DOHH2 (cell line): ENCODE measurements around the gene PLXNA1.

Experiments used
- H3F3A ChIP-seq: fragments of 200-600 bp; sonication (generic), shearing (Covaris generic); 2 replicates; pipeline ENCODE4 v1.6.0; 2016; ENCODE audit warnings: antibody characterized with exemption, mild to moderate bottlenecking; ENCODE audit not compliant: control insufficient read depth, insufficient read depth
- H3K27ac ChIP-seq: fragments of 200-600 bp; sonication (generic); 2 replicates; pipeline ENCODE4 v1.5.1; 2014; ENCODE audit warnings: low read depth, mild to moderate bottlenecking, low read length, moderate library complexity
- H3K27me3 ChIP-seq: fragments of 200-600 bp; sonication (generic); 2 replicates; pipeline ENCODE4 v1.6.1; 2014; ENCODE audit warnings: mild to moderate bottlenecking, low read length, mixed read lengths; ENCODE audit not compliant: control insufficient read depth
- H3K36me3 ChIP-seq: fragments of 200-600 bp; sonication (generic); 2 replicates; pipeline ENCODE4 v1.6.1; 2014; ENCODE audit warnings: mild to moderate bottlenecking, low read length, moderate library complexity, mixed read lengths; ENCODE audit not compliant: control insufficient read depth
- H3K4me1 ChIP-seq: fragments of 200-600 bp; sonication (generic); 2 replicates; pipeline ENCODE4 v1.6.1; 2014; ENCODE audit warnings: mild to moderate bottlenecking, low read length, mixed read lengths; ENCODE audit not compliant: control insufficient read depth
- H3K4me2 ChIP-seq: fragments of 200-600 bp; sonication (generic); 2 replicates; pipeline ENCODE4 v1.6.0; 2014; ENCODE audit warnings: mild to moderate bottlenecking, low read length, moderate library complexity
- H3K4me3 ChIP-seq: fragments of 200-600 bp; sonication (generic); 2 replicates; pipeline ENCODE4 v1.5.1; 2014; ENCODE audit warnings: mild to moderate bottlenecking, low read length, mixed read lengths
- H3K79me2 ChIP-seq: fragments of 200-600 bp; sonication (generic); 2 replicates; pipeline ENCODE4 v1.6.1; 2014; ENCODE audit warnings: mild to moderate bottlenecking, low read length, mixed read lengths; ENCODE audit not compliant: control insufficient read depth
- H3K9me2 ChIP-seq: fragments of 200-600 bp; sonication (generic); replicated peaks from 2 replicates; pipeline ENCODE4 v1.6.1; 2014; ENCODE audit warnings: mild to moderate bottlenecking, low read length, mixed read lengths; ENCODE audit not compliant: control insufficient read depth
- H3K9me3 ChIP-seq: fragments of 200-600 bp; sonication (generic); 2 replicates; pipeline ENCODE4 v1.6.1; 2014; ENCODE audit warnings: antibody characterized with exemption, low read length, mixed read lengths; ENCODE audit not compliant: control insufficient read depth, insufficient read depth
- H4K20me1 ChIP-seq: fragments of 200-600 bp; sonication (generic); 2 replicates; pipeline ENCODE4 v1.6.0; 2014; ENCODE audit warnings: low read depth, mild to moderate bottlenecking, antibody characterized with exemption, low read length, moderate library complexity; ENCODE audit not compliant: control insufficient read depth, insufficient read depth
- EZH2phosphoT487 ChIP-seq: fragments of 200-600 bp; sonication (generic); IDR thresholded peaks from 2 replicates; pipeline ENCODE4 v1.6.1; 2017; ENCODE audit warnings: borderline replicate concordance, mild to moderate bottlenecking, antibody characterized with exemption, low read length, moderate library complexity, mixed read lengths
- TF ChIP-seq, protein P1 (sequence below): fragments of 200-600 bp; sonication (generic); IDR thresholded peaks from one replicate; pipeline ENCODE4 v1.5.1; 2014; ENCODE audit warnings: antibody characterized with exemption, mild to moderate bottlenecking, low read depth, low read length; ENCODE audit not compliant: poor library complexity, severe bottlenecking

PLXNA1 gene

DNA sequence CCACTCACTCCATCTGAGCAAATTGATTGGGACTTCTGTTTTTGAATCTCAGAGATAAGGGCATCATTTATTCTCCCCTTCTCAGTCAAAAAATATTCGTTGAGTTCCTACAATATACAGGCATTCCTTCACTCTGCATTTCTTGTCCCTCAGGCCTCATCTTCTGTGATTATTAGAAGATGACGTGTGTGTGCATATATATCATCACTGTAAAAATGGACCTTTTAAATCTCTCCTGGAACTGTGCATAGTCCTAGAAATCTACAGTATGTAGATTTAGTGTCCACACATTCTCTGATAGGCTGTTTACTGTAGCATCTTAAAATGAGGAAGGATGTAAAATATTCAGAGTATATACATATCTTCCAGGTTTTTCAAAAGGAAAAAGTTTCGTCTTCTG lies 43.2 kb upstream of the PLXNA1 start:
- H3K27ac ChIP-seq = no peak overlapping the region
- no peaks in the 10 kb centered on the region for H3K79me2 ChIP-seq
- H3K27me3 ChIP-seq = no peaks in the 10 kb centered on the region
- peaks cover 8% of the 10 kb centered on the region for H3K4me1 ChIP-seq
- no peaks in the 10 kb centered on the region for H3K9me3 ChIP-seq
- H3K4me3 ChIP-seq = no peak overlapping the region
- H3K9me2 ChIP-seq = no peaks in the 10 kb centered on the region
- H4K20me1 ChIP-seq = 0 out of 2 replicates have a peak, but pooled peaks cover 2% of the 10 kb centered on the region
- H3F3A ChIP-seq = no peaks in the 10 kb centered on the region
- no peak overlapping the region for H3K4me2 ChIP-seq
- no peaks in the 10 kb centered on the region for H3K36me3 ChIP-seq
- TF ChIP-seq, protein P1, sequence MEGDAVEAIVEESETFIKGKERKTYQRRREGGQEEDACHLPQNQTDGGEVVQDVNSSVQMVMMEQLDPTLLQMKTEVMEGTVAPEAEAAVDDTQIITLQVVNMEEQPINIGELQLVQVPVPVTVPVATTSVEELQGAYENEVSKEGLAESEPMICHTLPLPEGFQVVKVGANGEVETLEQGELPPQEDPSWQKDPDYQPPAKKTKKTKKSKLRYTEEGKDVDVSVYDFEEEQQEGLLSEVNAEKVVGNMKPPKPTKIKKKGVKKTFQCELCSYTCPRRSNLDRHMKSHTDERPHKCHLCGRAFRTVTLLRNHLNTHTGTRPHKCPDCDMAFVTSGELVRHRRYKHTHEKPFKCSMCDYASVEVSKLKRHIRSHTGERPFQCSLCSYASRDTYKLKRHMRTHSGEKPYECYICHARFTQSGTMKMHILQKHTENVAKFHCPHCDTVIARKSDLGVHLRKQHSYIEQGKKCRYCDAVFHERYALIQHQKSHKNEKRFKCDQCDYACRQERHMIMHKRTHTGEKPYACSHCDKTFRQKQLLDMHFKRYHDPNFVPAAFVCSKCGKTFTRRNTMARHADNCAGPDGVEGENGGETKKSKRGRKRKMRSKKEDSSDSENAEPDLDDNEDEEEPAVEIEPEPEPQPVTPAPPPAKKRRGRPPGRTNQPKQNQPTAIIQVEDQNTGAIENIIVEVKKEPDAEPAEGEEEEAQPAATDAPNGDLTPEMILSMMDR = no peak
- no peak for TF ChIP-seq EZH2phosphoT487

DNA sequence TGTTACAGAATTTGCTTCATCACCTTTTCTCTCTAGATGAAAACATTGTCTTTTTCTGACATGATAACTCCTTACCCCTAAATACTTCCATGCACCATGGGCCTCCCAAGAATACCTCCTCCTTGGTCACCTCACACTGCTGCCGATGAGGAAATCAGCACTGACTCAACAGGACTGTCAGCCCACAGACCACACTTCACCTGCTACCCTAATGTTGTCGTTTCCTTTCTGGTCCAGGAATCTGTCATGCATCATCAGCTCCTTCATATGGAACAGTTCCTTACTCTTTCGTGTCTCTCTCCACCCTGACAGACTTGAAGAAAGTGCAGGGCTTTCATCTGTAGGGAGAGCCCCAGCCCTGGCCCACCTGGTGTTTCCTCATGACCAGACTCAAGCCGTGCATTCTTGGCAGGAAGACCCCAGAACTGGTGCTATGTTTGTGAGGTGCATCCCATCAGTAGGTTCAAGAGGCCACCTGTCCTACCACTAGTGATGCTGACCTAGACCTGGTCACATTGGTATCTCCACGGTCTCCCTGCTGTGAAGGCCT lies 41.1 kb upstream of the PLXNA1 start:
- Histone ChIP-seq H3K4me2 (no peak overlapping the region), H3K79me2 (no peaks in the 10 kb centered on the region), H3F3A (no peaks in the 10 kb centered on the region), H3K4me3 (no peak overlapping the region), H3K4me1 (peaks cover 8% of the 10 kb centered on the region), H3K27ac (no peak overlapping the region), H3K9me2 (no peaks in the 10 kb centered on the region), H4K20me1 (0 out of 2 replicates have a peak, but pooled peaks cover 2% of the 10 kb centered on the region), H3K36me3 (no peaks in the 10 kb centered on the region), H3K27me3 (no peaks in the 10 kb centered on the region), H3K9me3 (no peaks in the 10 kb centered on the region)
- no peak for TF ChIP-seq EZH2phosphoT487
- TF ChIP-seq, protein P1 = no peak

DNA sequence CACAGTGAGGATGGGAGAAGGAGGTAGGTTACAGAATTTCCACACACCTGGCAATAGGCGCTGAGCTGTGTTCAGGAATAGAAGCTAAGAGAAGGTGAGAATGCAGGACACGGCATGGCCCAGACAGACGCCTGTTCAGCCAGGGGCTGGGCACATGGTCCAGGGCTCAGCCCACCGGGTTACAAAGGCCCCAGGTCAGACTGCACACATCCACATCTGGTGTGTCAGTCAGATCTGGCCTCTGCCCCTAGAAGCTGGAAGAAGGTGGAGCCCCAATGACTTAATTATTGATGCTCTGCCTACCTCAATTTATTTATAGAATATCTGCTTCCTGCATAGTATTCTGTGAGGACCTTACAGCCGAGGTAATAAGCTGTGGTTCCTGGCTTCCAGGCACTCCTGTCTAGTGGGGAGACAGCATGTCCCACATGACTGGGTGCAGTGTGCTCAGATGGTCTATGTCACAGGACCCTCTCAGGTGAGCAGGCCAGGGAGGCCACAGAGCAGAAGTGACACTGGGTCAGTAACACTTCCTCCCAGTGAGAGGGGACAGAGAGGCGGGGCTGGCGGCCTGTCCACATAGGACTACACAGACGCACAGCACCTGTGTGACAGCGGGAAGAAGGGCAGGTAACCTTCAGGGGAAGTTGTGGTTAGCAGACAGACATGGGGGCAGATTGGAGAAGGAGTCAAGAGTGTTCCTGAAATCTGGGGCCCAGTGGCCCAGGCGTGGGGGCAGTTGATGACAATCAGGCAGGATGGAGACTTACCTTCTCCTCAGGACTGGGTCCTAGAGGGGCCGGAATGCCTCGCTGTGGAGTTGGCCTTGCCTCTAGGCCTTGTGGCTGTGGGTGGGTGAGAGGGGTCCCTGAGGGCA lies 38.6 kb upstream of the PLXNA1 start:
- Histone ChIP-seq H3K4me2 (no peak overlapping the region), H3K27me3 (no peaks in the 10 kb centered on the region), H3K79me2 (no peaks in the 10 kb centered on the region), H3F3A (no peaks in the 10 kb centered on the region), H3K4me3 (no peak overlapping the region), H3K9me2 (no peaks in the 10 kb centered on the region), H3K27ac (no peak overlapping the region), H3K36me3 (no peaks in the 10 kb centered on the region), H4K20me1 (0 out of 2 replicates have a peak, but pooled peaks cover 2% of the 10 kb centered on the region), H3K9me3 (no peaks in the 10 kb centered on the region), H3K4me1 (peaks cover 8% of the 10 kb centered on the region)
- TF ChIP-seq, protein P1 = no peak
- TF ChIP-seq EZH2phosphoT487 = no peak
